ENCODE measurements around the gene CGB5. TPM values are rescaled to one million over a fixed set of nuclear protein-coding genes. Genes with fewer than 3 reads are reported as not detected.

CGB5 gene
- total and polyA plus RNA-seq, 2 experiments from 2014 or later, result not detected

GRCh38 chr19:49020931-49021895 is 22.4 kb upstream of the CGB5 start:
- H3K79me2 ChIP-seq (replicated peaks; ENCODE audit: insufficient read depth), result no peaks in the 10 kb centered on the region
- Mint-ChIP-seq H3K9me3 (peaks cover 3% of the 10 kb centered on the region; the same call in 1 of the 3 replicates), H3K27ac (no peak overlapping the region), H3K27me3 (ENCODE audit: insufficient read depth, low read depth, poor library complexity) (peaks cover 26% of the 10 kb centered on the region), H3K4me3 (no peak overlapping the region; the same call in 2 of the 3 replicates), H3K4me1 (peaks cover 22% of the 10 kb centered on the region), H3K36me3 (ENCODE audit: low read depth) (no peaks in the 10 kb centered on the region)
- ATAC-seq, result peak; percentile 2; the same call in 1 of the 3 replicates
- H3K27me3 ChIP-seq (ENCODE audit: insufficient read depth), result peaks cover 35% of the 10 kb centered on the region
- H3K4me1 ChIP-seq (ENCODE audit: insufficient read depth), result peaks cover 19% of the 10 kb centered on the region; the same call in 1 of the 2 replicates
- DNase-seq (ENCODE audit: low spot score), result no peak
- TF ChIP-seq ZNF462 (CRISPR knock-in tag; IDR thresholded peaks at IDR 0.05) (no peak), EZH2 (IDR thresholded peaks at IDR 0.05; ENCODE audit: low read depth, unreplicated experiment) (no peak), EZH2phosphoT487 (IDR thresholded peaks at IDR 0.05; ENCODE audit: unreplicated experiment) (no peak), CREB1 (CRISPR knock-in tag; IDR thresholded peaks at IDR 0.05; ENCODE audit: low read depth) (no peak), CTCF (conservative IDR thresholded peaks at IDR 0.05; ENCODE audit: low read depth in 2 of 2) (no peak), ZNF331 (CRISPR knock-in tag; IDR thresholded peaks at IDR 0.05; ENCODE audit: low read depth) (no peak), NANOG (IDR thresholded peaks at IDR 0.05; ENCODE audit: borderline replicate concordance) (no peak), ETS1 (IDR thresholded peaks at IDR 0.05) (no peak), POLR2AphosphoS5 (IDR thresholded peaks at IDR 0.05; ENCODE audit: low read depth) (no peak), ZNF114 (CRISPR knock-in tag; IDR thresholded peaks at IDR 0.05) (no peak), STAT1 (IDR thresholded peaks at IDR 0.05; ENCODE audit: unreplicated experiment) (no peak), JUNB (IDR thresholded peaks at IDR 0.05; ENCODE audit: unreplicated experiment) (no peak), REST (IDR thresholded peaks at IDR 0.05; ENCODE audit: unreplicated experiment) (no peak)
- H3K27ac ChIP-seq (ENCODE audit: low read depth), result no peak overlapping the region
- H3F3A ChIP-seq (replicated peaks; ENCODE audit: low read depth), result 0 out of 2 replicates have a peak, but pooled peaks cover 3% of the 10 kb centered on the region
- peak overlapping the region; percentile 74; the same call in 1 of the 2 replicates for H2AFZ ChIP-seq
- peak overlapping the region; percentile 14; the same call in 1 of the 2 replicates for H3K4me2 ChIP-seq
- no peaks in the 10 kb centered on the region for H3K9me2 ChIP-seq (ENCODE audit: insufficient read depth)
- H3K36me3 ChIP-seq (ENCODE audit: insufficient read depth), result no peaks in the 10 kb centered on the region
- no peak overlapping the region for H3K4me3 ChIP-seq
- no peaks in the 10 kb centered on the region for H4K20me1 ChIP-seq (replicated peaks; ENCODE audit: insufficient read depth)

Measured in GM23338 (cell line).